COLO829 (cell line): Measurements from ENCODE around the gene PSMC3IP.
"Not testable (repeated sequence)": the region's sequence is repeated elsewhere in the genome, so short reads cannot be mapped to it uniquely, and the experiment has no call there.

Source experiments
- DNase-seq: peaks from one replicate; pipeline ENCODE4 v3.0.0; 2012; ENCODE audit warnings: low spot score

PSMC3IP gene

DNA sequence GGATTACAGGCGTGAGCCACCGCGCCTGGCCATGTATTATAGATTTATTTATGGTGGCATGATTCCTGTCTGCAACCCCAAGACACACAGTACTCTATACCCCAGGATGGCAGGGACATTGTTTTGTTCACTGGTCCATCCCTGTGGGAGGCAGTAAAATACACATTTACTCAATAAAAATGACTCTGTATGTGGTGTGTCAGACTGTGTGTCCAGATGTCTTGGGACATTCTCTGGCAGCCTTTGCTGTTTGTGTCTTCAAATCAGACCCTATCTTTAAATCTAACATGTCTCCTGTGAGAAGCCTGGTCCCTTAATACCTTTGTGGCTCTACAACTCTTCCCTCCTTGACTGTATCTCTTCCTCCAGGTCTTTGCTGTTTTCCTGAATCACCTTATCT, 17.3 kb downstream of the PSMC3IP start:
- DNase-seq, result no peak

DNA sequence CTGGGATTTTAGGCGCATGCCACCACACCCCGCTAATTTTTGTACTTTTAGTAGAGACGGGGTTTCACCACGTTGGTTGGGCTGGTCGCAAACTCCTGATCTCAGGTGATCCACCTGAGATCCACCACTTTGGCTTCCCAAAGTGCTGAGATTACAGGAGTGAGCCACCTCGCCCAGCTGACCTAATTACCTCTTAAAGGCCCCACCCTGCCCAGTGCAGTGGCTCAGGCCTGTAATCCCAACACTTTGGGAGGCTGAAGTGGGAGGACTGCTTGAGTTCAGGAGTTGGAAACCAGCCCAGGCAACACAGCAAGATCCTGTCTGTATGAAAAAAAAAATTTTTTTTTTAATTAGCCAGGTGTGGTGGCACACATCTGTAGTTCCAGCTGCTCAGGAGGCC, 18.5 kb downstream of the PSMC3IP start:
- no peak for DNase-seq

DNA sequence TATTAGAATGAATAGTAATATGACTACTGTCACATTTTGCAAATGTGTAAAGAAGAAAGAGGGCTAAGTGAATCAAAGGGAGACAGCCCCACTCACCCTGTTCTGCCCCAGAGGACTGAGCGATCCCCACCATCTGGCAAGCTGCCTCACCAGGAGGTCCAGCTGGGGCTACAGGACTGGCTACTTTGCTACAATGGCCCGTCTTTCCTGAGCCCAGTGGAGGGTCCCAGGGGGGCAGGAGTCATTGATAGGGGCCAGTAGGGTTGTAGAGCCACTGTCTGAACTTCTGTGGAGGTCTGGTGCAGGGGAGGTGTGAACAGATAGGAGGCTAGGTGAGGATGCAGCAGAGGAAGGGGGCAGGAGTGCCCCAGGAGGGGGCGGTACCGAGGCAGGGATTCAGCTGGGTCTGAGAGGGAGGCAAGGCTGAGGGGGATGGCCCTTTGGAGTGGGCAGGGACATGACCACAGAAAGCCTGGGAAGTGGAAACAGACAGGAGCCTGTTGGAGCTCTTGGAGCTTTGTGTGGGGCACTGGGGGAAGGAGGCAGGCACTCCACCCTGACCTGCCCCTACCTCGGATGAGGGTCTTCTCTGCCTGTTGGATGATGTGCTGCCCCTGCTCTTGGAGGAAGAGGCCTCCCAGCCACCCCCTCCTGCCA, 21.4 kb downstream of the PSMC3IP start:
- DNase-seq, result not testable (repeated sequence)

DNA sequence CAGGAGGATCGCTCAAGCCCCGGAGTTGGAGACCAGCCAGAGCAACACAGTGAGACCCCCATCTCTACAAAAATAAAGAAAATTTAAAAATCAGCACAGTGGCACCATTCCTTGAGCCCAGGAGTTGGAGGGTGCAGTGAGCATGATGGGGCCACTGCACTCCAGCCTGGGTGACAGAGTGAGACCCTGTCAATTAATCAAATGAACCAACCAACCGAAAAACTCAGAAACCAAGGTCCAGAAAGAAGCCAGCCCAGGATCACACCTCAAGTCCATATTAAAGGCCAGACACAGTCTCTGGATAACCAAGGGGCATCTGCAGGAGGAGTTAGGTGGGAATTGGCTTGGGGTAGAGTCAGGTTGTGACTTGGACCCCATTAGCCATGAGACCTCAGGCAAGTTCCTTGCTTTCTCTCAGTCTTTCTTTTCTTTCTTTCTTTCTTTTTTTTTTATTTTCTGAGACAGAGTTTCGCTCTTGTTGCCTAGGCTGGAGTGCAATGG, 22.4 kb downstream of the PSMC3IP start:
- no peak for DNase-seq

DNA sequence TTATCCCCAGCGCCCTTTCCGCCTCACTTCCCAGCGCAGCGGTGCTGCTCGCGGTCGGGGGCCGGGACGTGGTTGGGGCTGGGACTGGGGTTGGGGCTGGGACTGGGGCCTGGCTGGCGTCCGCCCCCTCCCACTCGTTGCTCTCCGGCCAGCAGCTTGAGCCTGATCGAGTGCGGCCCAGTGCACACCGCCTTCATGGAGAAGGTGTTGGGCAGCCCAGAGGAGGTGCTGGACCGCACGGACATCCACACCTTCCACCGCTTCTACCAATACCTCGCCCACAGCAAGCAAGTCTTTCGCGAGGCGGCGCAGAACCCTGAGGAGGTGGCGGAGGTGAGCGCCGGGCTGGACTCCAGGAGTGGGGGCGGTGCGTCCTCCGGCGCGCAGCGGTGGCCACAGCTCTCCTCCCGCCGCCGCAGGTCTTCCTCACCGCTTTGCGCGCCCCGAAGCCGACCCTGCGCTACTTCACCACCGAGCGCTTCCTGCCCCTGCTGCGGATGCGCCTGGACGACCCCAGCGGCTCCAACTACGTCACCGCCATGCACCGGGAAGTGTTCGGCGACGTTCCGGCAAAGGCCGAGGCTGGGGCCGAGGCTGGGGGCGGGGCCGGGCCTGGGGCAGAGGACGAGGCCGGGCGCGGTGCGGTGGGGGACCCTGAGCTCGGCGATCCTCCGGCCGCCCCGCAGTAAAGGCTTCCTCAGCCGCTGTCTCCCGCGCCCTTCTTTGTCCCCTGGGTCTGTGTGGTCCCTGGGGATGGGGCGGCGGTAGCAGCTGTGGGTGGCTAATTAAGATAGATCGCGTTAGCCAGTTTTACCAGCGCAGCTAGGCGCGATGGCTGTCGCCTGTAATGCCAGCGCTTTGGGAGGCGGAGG, 23.0 kb downstream of the PSMC3IP start:
- DNase-seq, result no peak

- no peak for DNase-seq
Measured at GRCh38 chr17:42553866-42554249, 23.7 kb downstream of the PSMC3IP start.

- no peak for DNase-seq
Measured at GRCh38 chr17:42553161-42553818, 24.2 kb downstream of the PSMC3IP start.

DNA sequence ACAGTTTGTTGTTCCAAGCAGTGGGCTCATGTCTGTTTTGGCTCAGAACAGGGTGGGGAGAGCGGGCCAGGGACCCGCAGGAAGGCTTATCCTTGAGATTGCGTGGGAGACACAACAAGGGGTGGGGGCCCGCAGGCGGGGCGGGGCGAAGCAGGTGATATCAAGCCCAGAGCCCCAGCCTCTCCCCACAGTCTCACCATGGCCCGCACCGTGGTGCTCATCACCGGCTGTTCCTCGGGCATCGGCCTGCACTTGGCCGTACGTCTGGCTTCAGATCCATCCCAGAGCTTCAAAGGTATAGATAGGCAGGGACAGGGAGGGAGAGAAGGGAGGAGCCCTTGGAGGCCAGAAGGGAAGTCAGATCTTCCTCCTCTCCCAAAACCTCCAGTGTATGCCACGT, 24.8 kb downstream of the PSMC3IP start, which contains the start of gene HSD17B1:
Gene HSD17B1, plus strand, starts transcription at position 188 of the 400 bp plus-strand sequence. Its CDS starts 11 bp downstream, at position 199.
- not testable (repeated sequence) for DNase-seq

DNA sequence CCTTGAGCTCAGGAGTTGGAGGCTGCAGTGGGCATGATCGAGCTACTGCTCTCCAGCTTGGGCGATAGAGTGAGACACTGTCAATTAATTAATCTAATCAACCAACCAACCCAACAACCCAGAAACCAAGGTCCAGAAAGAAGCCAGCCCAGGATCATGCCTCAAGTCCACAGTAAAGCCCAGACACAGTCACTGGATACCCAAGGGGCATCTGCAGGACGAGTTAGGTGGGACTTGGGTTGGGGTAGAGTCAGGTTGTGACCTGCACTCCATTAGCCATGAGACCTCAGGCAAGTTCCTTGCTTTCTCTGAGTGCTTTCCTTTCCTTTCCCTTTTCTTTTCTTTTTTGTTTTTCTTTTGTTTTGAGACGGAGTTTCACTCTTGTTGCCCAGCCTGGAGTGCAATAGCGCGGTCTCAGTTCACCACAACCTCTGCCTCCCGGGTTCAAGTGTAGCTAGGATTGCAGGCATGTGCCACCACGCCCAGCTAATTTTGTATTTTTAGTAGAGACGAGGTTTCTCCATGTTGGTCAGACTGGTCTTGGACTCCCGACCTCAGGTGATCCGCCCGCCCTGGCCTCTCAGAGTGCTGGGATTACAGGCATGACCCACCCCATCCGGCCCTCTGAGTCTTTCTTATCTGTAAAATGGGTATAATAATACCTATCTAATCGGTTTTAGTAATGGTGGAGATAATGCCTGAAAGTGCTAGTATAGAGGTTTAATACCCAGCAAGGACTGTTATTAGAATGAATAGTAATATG, 28.4 kb downstream of the PSMC3IP start:
- DNase-seq, result no peak

DNA sequence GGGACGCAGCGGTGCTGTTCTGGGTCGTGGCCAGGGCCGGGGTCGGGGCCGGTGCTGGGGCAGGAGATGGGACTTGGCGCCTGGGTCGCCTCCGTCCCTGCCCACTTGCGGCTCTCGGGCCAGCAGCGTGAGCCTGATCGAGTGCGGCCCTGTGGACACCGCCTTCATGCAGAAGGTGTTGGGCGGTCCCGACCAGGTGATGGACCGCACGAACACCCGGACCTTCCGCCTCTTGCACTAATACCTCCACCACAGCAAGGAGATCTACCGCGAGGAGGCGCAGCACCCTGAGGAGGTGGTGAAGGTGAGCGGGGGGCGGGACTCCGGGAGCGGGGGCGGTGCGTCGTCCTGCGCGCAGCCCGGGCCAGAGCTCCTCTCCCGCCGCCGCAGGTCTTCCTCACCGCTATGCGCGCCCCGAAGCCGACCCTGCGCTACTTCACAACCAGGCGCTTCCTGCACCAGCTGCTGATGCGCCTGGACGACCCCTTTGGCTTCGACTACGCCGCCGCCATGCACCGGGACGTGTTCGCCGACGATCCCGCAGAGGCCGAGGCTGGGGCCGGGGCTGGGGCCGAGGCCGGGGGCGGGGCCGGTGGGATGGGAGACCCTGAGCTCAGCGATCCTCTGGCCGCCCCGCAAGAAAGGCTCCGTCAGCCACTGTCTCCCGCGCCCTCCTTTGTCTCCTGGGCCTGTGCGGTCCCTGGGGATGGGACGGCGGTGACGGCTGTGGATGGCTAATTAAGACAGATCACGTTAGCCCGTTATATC, 29.3 kb downstream of the PSMC3IP start:
- DNase-seq, result no peak

DNA sequence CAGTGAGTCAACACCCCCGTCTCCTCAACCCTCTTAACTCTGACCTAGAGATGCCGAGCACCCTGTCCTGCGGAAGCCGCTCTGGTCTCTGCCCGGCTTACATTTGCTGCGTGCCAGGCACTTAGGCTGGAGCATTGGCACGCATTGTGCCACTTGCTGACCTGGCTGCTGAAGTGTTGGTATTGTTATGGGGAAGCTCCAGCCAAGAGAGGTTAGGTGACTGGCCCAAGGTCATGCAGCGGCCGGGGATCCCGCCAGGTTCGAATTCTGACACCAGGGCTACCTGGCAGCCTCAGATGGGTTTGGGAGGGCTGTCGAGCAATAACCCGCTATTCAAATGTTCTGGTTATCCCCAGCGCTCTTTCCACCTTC, 29.8 kb downstream of the PSMC3IP start:
- DNase-seq, result no peak

DNA sequence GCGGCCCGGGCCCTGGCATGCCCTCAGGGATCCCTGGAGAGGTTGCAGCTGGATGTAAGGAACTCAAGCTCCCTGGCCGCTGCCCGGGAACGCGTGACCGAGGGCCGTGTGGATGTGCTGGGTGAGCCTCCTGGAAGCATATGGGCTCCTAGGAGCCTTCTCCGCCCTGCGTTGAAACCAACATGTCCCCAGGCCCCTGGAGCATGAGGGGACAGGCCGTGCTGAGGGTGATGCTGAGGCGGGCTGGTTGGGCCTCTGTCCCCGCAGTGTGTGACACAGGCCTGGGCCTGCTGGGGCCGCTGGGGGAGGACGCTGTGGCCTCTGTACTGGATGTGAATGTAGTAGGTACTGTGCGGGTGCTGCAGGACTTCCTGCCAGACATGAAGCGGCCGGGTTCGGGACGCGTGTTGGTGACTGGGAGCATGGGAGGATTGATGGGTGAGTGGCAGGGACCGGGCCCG, 30.5 kb downstream of the PSMC3IP start:
- no peak for DNase-seq

- DNase-seq, result not testable (repeated sequence)
Measured at GRCh38 chr17:42545755-42546505, 31.6 kb downstream of the PSMC3IP start.

DNA sequence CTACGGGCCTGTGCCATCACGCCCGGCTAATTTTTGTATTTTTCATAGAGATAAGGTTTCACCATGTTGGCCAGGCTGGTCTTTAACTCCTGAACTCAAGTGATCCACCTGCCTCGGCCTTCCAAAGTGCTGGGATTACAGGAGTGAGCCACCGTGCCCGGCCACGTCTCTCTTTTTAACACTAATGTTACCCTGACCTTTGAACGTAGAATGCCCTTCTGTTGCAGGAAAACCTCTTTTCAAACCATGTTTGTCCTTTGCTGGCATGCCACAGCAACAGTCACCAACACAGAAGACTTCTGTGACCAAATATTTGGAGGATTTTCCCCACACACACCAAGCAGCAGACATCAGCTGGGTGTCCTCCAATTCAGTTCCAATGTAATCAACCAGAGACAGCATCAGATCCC, 32.6 kb downstream of the PSMC3IP start:
- no peak for DNase-seq

- no peak for DNase-seq
Measured at GRCh38 chr17:42543190-42544079, 34.1 kb downstream of the PSMC3IP start.

DNA sequence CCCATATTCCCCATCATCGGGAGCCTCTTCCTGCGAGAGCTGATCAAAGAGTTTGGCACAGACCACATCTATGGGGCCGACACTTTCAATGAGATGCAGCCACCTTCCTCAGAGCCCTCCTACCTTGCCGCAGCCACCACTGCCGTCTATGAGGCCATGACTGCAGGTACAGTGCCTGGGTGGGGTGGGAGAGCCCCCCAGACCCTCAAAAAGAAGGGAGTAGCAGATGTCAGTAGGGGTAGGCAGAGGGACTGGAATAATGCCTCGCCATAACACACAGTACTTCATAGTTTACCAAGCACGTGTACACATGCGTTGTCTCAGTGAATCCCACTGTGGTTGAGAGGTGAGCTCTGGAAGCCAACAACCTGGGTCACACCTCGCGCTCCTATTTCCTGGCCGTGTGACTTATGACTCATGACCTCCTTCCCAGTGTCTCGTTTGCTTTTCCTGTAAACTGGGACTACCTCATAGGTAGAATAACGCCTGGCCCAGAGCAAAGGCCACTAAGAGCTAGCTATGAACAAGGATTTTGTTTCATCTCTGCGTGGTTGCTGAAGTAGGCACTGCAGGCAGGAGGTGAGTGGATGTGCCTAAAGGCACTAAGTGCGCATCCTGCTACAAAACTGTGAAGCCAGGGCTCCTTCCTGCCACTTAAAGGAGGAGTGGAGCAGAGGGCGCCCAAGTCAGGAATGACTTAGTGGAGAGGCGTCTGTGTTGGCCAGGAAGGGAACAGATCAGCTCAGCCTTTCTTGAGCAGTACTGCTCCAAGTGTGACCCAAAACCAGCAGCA, 36.3 kb downstream of the PSMC3IP start:
- DNase-seq, result no peak

DNA sequence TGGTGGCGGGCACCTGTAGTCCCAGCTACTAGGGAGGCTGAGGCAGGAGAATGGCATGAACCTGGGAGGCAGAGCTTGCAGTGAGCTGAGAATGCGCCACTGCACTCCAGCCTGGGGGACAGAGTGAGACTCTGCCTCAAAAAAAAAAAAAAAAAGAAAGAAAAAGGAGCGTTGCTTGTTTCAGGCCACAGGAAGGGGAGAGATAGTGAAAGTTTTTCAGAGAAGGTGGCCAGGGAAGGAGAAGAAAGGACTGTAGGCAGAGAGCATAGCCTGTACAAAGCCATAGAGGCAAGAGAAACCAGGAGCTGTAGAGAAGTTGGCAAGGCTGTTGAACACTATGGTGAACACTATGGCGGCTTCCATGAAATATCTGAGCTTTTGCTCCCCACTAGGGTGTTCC, 37.0 kb downstream of the PSMC3IP start:
- not testable (repeated sequence) for DNase-seq

DNA sequence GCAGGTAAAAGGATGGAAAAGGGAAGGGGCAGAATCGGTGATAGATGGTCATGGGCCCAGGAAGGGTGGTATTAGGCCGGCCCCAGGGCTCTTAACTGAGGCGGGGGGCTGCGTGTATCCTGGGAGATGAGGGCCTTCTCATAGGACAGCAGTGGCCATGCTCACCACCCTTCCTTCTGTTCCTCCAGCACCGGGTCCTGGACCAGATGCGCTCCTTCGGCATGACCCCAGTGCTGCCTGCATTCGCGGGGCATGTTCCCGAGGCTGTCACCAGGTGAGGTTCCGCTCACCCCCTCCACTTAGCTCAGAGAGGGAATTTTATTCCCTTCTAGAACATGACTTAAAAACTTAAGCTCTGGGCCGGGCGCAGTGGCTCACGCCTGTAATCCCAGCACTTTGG, 39.0 kb downstream of the PSMC3IP start:
- no peak for DNase-seq
